Common myeloid progenitor, CD34-positive (primary cell): ENCODE data around the gene NR2C1. TPM values are rescaled to one million over a fixed set of nuclear protein-coding genes. Genes with fewer than 3 reads are reported as not detected.

Experiments
- CTCF ChIA-PET: fragments of 350-600 bp; sonication (Branson Sonifier 250); formaldehyde crosslinking; loops from one replicate; lab custom pipeline; 2021; ENCODE audit warnings: antibody characterized with exemption; lab: Charles Lee
- POLR2A ChIA-PET: fragments of 350-600 bp; sonication (Branson Sonifier 250); formaldehyde crosslinking; loops from one replicate; lab custom pipeline; 2021; ENCODE audit warnings: antibody characterized with exemption; lab: Charles Lee
- DNase-seq, 3 donors: peaks; one replicate each; pipeline versions ENCODE4 v3.0.0 to v3.0.0-alpha.2; 2013
- H3K27ac ChIP-seq, 2 experiments: 1 replicate in 1 of 2; 2 replicates in 1 of 2; pipeline ENCODE4 v1.7.0; 2013; ENCODE audit warnings: inconsistent platforms in 2 of 2, low read length in 2 of 2, mild to moderate bottlenecking in 2 of 2, low read depth in 1 of 2, moderate library complexity in 1 of 2; ENCODE audit not compliant: severe bottlenecking in 2 of 2, insufficient read depth in 1 of 2, poor library complexity in 1 of 2
- H3K27me3 ChIP-seq, 5 experiments: replicated peaks in 2 of 5; 1 replicate in 3 of 5; 2 replicates in 2 of 5; pipeline versions ENCODE4 v1.6.1 to v1.7.0; 2013; ENCODE audit warnings: low read length in 4 of 5, mild to moderate bottlenecking in 2 of 5, moderate library complexity in 2 of 5, inconsistent platforms in 1 of 5; ENCODE audit not compliant: insufficient read depth in 5 of 5, control insufficient read depth in 4 of 5
- H3K36me3 ChIP-seq, 4 experiments: 1 replicate in 2 of 4; 2 replicates in 2 of 4; pipeline versions ENCODE4 v1.6.1 to v1.7.0; 2013; ENCODE audit warnings: low read length in 3 of 4, control low read depth in 1 of 4, mild to moderate bottlenecking in 1 of 4; ENCODE audit not compliant: control insufficient read depth in 4 of 4, insufficient read depth in 4 of 4
- H3K4me1 ChIP-seq, 4 experiments: 1 replicate in 3 of 4; 2 replicates in 1 of 4; pipeline versions ENCODE4 v1.6.1 to v1.7.1; 2013; ENCODE audit warnings: low read length in 3 of 4, mild to moderate bottlenecking in 3 of 4, control low read depth in 1 of 4, inconsistent platforms in 1 of 4, moderate library complexity in 1 of 4; ENCODE audit not compliant: control insufficient read depth in 4 of 4, insufficient read depth in 4 of 4; ENCODE audit errors: control extremely low read depth in 1 of 4
- H3K4me3 ChIP-seq, 7 experiments: 1 replicate in 4 of 7; 2 replicates in 3 of 7; pipeline versions ENCODE4 v1.5.1 to v1.7.0; 2013; ENCODE audit warnings: mild to moderate bottlenecking in 7 of 7, low read length in 6 of 7, moderate library complexity in 6 of 7, inconsistent platforms in 2 of 7, low read depth in 2 of 7, control low read depth in 1 of 7; ENCODE audit not compliant: insufficient read depth in 4 of 7, control insufficient read depth in 1 of 7; ENCODE audit errors: extremely low read depth in 1 of 7
- H3K9me3 ChIP-seq, 5 experiments: 1 replicate in 4 of 5; 2 replicates in 1 of 5; pipeline versions ENCODE4 v1.6.1 to v1.7.1; 2013; ENCODE audit warnings: low read length in 4 of 5, mild to moderate bottlenecking in 2 of 5, inconsistent platforms in 1 of 5, low read depth in 1 of 5, moderate library complexity in 1 of 5; ENCODE audit not compliant: control insufficient read depth in 4 of 5, insufficient read depth in 2 of 5; ENCODE audit errors: control extremely low read depth in 1 of 5
- WGBS: methylation state at CpG from one replicate; pipeline ENCODE4 v1.1.5; 2013; ENCODE audit not compliant: insufficient coverage; 5-methylcytosine and 5-hydroxymethylcytosine counted together
- polyA plus RNA-seq: library from polyadenylated mRNA; unstranded; fragments of 120-200 nt; gene quantifications from one replicate; pipeline ENCODE4 v1.2.1, GENCODE V29; 2013

Gene NR2C1
- polyA plus RNA-seq, result 50.2 TPM

- CTCF ChIA-PET, result interaction anchor here (0.7 to 1.4 kb wide), 6 partner anchors 11 to 524 kb away, joined by 3 to 6 read pairs (median 3); partner anchors contain the start of genes FGD6 and VEZT
- WGBS, result 0% methylated on average over 92 of the region's 99 CpGs
- Histone ChIP-seq H3K27ac (peak within 1 kb of the TSS; percentile 68 to 88), H3K27me3 (no peaks in the 10 kb centered on the region), H3K36me3 (peaks cover 0 to 14% (median 4%) of the 10 kb centered on the region in 4 experiments), H3K9me3 (no peaks in the 10 kb centered on the region), H3K4me3 (peak within 1 kb of the TSS; percentile 73 to 99 (median 92)), H3K4me1 (peaks cover 0 to 6% (median 5%) of the 10 kb centered on the region in 4 experiments)
- peak; percentile 95 to 97 (median 97) for DNase-seq
- POLR2A ChIA-PET, result interaction anchor here (0.7 to 1.1 kb wide), 3 partner anchors 9 to 401 kb away, joined by 3 to 11 read pairs (median 6); partner anchors contain the start of gene METAP2
Measured at GRCh38 chr12:95072900-95073697, at the start of gene NR2C1. Gene NR2C1, minus strand, starts transcription at chr12:95073618. Its CDS starts 6,234 bp downstream, at chr12:95067384.

- H3K9me3 ChIP-seq, result no peaks in the 10 kb centered on the region
- no peak overlapping the region for H3K4me3 ChIP-seq
- ChIA-PET CTCF (interaction anchor here (0.6 to 1.3 kb wide), 4 partner anchors 13 to 417 kb away, joined by 3 to 6 read pairs (median 3); no protein-coding TSS in a partner anchor), POLR2A (no interaction called here)
- no peak for DNase-seq
- no peaks in the 10 kb centered on the region for H3K4me1 ChIP-seq
- H3K27ac ChIP-seq, result no peak overlapping the region
- no peaks in the 10 kb centered on the region for H3K36me3 ChIP-seq
- 100% methylated on average over 3 of the region's 3 CpGs for WGBS
- H3K27me3 ChIP-seq, result no peaks in the 10 kb centered on the region
Measured at GRCh38 chr12:95118788-95119179, 45.4 kb upstream of the NR2C1 start.

GRCh38 chr12:95118138-95118787 is 44.8 kb upstream of the NR2C1 start:
- H3K27me3 ChIP-seq, result no peaks in the 10 kb centered on the region
- WGBS, result no CpG with 5 or more reads among the region's 4 CpGs
- H3K27ac ChIP-seq, result no peak overlapping the region
- no peak for DNase-seq
- H3K9me3 ChIP-seq, result no peaks in the 10 kb centered on the region
- H3K4me3 ChIP-seq, result no peak overlapping the region
- ChIA-PET CTCF (interaction anchor here (0.9 to 4.1 kb wide), 8 partner anchors 12 to 417 kb away, joined by 3 to 38 read pairs (median 7); partner anchors contain the start of genes FGD6 and VEZT), POLR2A (no interaction called here)
- H3K4me1 ChIP-seq, result no peaks in the 10 kb centered on the region
- no peaks in the 10 kb centered on the region for H3K36me3 ChIP-seq

GRCh38 chr12:95117178-95117599 is 43.8 kb upstream of the NR2C1 start:
- peak; percentile 71 to 87 (median 83) for DNase-seq
- H3K27ac ChIP-seq, result no peak overlapping the region
- ChIA-PET CTCF (interaction anchor here (0.7 to 4.1 kb wide), 17 partner anchors 9 to 423 kb away, joined by 3 to 38 read pairs (median 3); partner anchors contain the start of genes FGD6 and VEZT), POLR2A (no interaction called here)
- H3K4me1 ChIP-seq, result no peaks in the 10 kb centered on the region
- no peak overlapping the region for H3K4me3 ChIP-seq
- peaks cover 0 to 5% (median 0%) of the 10 kb centered on the region in 4 experiments for H3K36me3 ChIP-seq
- H3K27me3 ChIP-seq, result no peaks in the 10 kb centered on the region
- WGBS, result 100% methylated on average over 1 of the region's 2 CpGs
- no peaks in the 10 kb centered on the region for H3K9me3 ChIP-seq

- ChIA-PET POLR2A (no interaction called here), CTCF (interaction anchor here (0.8 to 4.1 kb wide), 14 partner anchors 11 to 423 kb away, joined by 3 to 38 read pairs (median 4); partner anchors contain the start of genes FGD6 and VEZT)
- Histone ChIP-seq H3K27ac (no peak overlapping the region), H3K4me1 (no peaks in the 10 kb centered on the region), H3K9me3 (no peaks in the 10 kb centered on the region), H3K36me3 (peaks cover 0 to 5% (median 0%) of the 10 kb centered on the region in 4 experiments), H3K4me3 (no peak overlapping the region), H3K27me3 (no peaks in the 10 kb centered on the region)
- no peak for DNase-seq
- WGBS, result 92% methylated on average over 2 of the region's 3 CpGs
Measured at GRCh38 chr12:95116773-95117172, 43.4 kb upstream of the NR2C1 start.

GRCh38 chr12:95116341-95116740 is 42.9 kb upstream of the NR2C1 start:
- 87% methylated on average over 3 of the region's 4 CpGs for WGBS
- no peak overlapping the region for H3K27ac ChIP-seq
- no peak for DNase-seq

More at GRCh38 chr12:95116341-95116740, 42.9 kb upstream of the NR2C1 start:
- peaks cover 0 to 1% (median 0%) of the 10 kb centered on the region in 4 experiments for H3K4me1 ChIP-seq
- no peaks in the 10 kb centered on the region for H3K27me3 ChIP-seq
- no peaks in the 10 kb centered on the region for H3K9me3 ChIP-seq
- CTCF ChIA-PET, result interaction anchor here (0.8 to 4.1 kb wide), 9 partner anchors 10 to 419 kb away, joined by 3 to 38 read pairs (median 5); partner anchors contain the start of genes FGD6 and VEZT
- H3K4me3 ChIP-seq, result no peak overlapping the region
- H3K36me3 ChIP-seq, result peaks cover 0 to 5% (median 0%) of the 10 kb centered on the region in 4 experiments
- POLR2A ChIA-PET, result interaction anchor here (0.6 kb wide), 1 partner anchor 144 kb away, joined by 3 read pairs; no protein-coding TSS in a partner anchor
